Cortex of kidney (tissue), 1 donor: Measurements from ENCODE around the gene SERPINB8.

Experiments
- DNase-seq: peaks from one replicate; lab custom pipeline; 2025; lab: John Stamatoyannopoulos, UW

The SERPINB8 gene

DNA sequence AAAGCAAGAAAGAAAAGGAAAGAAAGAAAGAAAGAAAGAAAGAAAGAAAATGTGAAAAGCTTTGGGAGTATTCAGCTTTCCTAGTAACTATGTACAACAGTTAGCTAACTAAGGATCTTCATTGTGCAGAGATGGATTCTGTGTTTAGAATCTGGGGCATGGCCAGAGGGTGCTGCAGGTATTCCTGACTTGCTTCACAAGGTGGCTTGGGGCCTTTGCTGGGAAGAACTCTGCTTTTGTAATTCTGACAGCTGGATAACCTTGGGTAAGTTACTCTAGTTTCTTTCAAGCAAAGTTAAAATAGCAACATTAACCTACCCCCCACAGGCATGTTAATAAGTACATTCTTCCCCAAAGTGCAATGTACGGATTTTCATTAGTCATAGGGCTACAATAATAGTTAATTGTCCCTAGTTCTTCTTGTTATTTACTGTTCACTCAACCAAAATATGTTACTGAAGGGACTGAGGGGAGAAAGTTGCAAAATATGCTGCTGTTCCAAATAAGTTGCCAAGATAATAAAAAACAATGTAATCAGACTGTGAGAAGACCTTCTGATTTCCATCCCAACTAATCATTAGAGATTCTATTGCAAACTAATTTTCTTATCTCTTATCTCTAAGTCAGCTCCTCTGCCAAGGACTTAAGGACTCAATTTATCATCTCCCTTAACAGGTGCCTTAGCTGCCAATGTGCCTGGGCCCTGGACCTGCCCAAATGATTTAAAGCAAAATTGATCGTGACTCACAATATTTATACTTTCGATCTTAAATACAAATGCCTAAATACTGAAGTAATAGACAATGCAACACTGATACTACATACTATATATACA, 50.3 kb downstream of the SERPINB8 start:
- DNase-seq, result no peak

GRCh38 chr18:64026350-64026749, 56.5 kb downstream of the SERPINB8 start:
- DNase-seq, result no peak

GRCh38 chr18:64027931-64028695, 58.2 kb downstream of the SERPINB8 start:
- no peak for DNase-seq

GRCh38 chr18:64029096-64029495, 59.2 kb downstream of the SERPINB8 start:
- DNase-seq, result no peak

- no peak for DNase-seq
These were observed 61.5 kb downstream of the SERPINB8 start for GRCh38 chr18:64031411-64031810.

DNA sequence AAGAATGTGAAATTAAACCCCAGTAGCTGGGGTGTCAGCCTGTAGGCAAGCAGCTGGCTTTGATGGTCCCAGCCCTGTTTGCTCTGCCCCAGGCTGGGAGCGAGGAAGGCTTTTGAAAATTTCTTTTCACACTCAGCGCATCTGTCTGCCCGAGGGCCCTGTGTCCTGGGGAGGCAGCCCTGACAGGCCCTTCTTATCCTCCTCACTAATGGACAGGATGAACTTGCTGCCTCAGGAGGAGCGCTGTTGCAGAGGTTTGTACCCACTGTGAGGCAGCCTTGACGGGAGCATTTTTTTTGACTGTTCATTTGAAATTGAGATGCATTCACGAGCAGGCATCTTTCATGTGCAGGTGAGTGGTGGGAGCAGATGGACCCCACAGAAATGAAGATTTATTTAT, 62.4 kb downstream of the SERPINB8 start:
- no peak for DNase-seq

GRCh38 chr18:64037812-64038414, 68.0 kb downstream of the SERPINB8 start:
- DNase-seq, result no peak
